Karpas-422 (cell line): ENCODE measurements around the gene SOCS7. TPM values are rescaled to one million over a fixed set of nuclear protein-coding genes. Genes with fewer than 3 reads are reported as not detected.

ENCODE experiments used
- DNase-seq: peaks from one replicate; pipeline ENCODE4 v3.0.0-alpha.2; 2015
- H2AFZ ChIP-seq: fragments of 200-600 bp; sonication (generic); 2 replicates; pipeline ENCODE4 v1.6.1; 2014; ENCODE audit warnings: antibody characterized with exemption, low read length, mixed read lengths
- H3K27ac ChIP-seq: fragments of 200-600 bp; sonication (generic); 2 replicates; pipeline ENCODE4 v1.5.1; 2014; ENCODE audit warnings: mild to moderate bottlenecking, low read length, moderate library complexity
- H3K27me3 ChIP-seq: fragments of 200-600 bp; sonication (generic); 2 replicates; pipeline ENCODE4 v1.6.1; 2014; ENCODE audit warnings: low read length, mixed read lengths
- H3K36me3 ChIP-seq: fragments of 200-600 bp; sonication (generic); 2 replicates; pipeline ENCODE4 v1.6.1; 2014; ENCODE audit warnings: low read length, mixed read lengths; ENCODE audit not compliant: insufficient read depth
- H3K4me1 ChIP-seq: fragments of 200-600 bp; sonication (generic); 2 replicates; pipeline ENCODE4 v1.6.1; 2014; ENCODE audit warnings: mild to moderate bottlenecking, low read length, mixed read lengths
- H3K4me2 ChIP-seq: fragments of 200-600 bp; sonication (generic); 2 replicates; pipeline ENCODE4 v1.6.1; 2014; ENCODE audit warnings: low read length, low read depth, mild to moderate bottlenecking; ENCODE audit not compliant: poor library complexity, severe bottlenecking
- H3K4me3 ChIP-seq: fragments of 200-600 bp; sonication (generic); 2 replicates; pipeline ENCODE4 v1.5.1; 2014; ENCODE audit warnings: mild to moderate bottlenecking, antibody characterized with exemption, low read length, mixed read lengths
- H3K79me2 ChIP-seq: fragments of 200-600 bp; sonication (generic); 2 replicates; pipeline ENCODE4 v1.6.1; 2014; ENCODE audit warnings: mild to moderate bottlenecking, low read length, mixed read lengths
- H3K9ac ChIP-seq: fragments of 200-600 bp; sonication (generic); 2 replicates; pipeline ENCODE4 v1.6.0; 2014; ENCODE audit warnings: low read length
- H3K9me2 ChIP-seq: fragments of 200-600 bp; sonication (generic), shearing (Covaris generic); replicated peaks from 2 replicates; pipeline ENCODE4 v1.6.0; 2014; ENCODE audit warnings: mild to moderate bottlenecking, low read length, moderate library complexity; ENCODE audit not compliant: insufficient read depth
- H3K9me3 ChIP-seq: fragments of 300-700, 200-600 bp; sonication (generic); 2 replicates; pipeline ENCODE4 v1.6.1; 2014; ENCODE audit warnings: low read length, mixed read lengths
- H4K20me1 ChIP-seq: fragments of 200-600 bp; sonication (generic); 2 replicates; pipeline ENCODE4 v1.6.1; 2014; ENCODE audit warnings: mild to moderate bottlenecking, antibody characterized with exemption, low read length, low read depth; ENCODE audit not compliant: insufficient read depth
- total RNA-seq: library from RNA; depleted of rRNA; stranded (reverse); fragments of >200 nt; shearing (Covaris generic); gene quantifications from 2 replicates; pipeline ENCODE4 v1.2.3, GENCODE V29; 2014; ENCODE audit warnings: low replicate concordance; rRNA removed

Gene SOCS7, protein sequence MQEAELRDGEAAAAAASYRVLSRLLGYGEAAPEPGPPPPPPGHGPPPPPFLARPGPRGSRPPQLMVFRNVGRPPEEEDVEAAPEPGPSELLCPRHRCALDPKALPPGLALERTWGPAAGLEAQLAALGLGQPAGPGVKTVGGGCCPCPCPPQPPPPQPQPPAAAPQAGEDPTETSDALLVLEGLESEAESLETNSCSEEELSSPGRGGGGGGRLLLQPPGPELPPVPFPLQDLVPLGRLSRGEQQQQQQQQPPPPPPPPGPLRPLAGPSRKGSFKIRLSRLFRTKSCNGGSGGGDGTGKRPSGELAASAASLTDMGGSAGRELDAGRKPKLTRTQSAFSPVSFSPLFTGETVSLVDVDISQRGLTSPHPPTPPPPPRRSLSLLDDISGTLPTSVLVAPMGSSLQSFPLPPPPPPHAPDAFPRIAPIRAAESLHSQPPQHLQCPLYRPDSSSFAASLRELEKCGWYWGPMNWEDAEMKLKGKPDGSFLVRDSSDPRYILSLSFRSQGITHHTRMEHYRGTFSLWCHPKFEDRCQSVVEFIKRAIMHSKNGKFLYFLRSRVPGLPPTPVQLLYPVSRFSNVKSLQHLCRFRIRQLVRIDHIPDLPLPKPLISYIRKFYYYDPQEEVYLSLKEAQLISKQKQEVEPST
- total RNA-seq = 26.5 and 33.8 TPM in 2 replicates

DNA sequence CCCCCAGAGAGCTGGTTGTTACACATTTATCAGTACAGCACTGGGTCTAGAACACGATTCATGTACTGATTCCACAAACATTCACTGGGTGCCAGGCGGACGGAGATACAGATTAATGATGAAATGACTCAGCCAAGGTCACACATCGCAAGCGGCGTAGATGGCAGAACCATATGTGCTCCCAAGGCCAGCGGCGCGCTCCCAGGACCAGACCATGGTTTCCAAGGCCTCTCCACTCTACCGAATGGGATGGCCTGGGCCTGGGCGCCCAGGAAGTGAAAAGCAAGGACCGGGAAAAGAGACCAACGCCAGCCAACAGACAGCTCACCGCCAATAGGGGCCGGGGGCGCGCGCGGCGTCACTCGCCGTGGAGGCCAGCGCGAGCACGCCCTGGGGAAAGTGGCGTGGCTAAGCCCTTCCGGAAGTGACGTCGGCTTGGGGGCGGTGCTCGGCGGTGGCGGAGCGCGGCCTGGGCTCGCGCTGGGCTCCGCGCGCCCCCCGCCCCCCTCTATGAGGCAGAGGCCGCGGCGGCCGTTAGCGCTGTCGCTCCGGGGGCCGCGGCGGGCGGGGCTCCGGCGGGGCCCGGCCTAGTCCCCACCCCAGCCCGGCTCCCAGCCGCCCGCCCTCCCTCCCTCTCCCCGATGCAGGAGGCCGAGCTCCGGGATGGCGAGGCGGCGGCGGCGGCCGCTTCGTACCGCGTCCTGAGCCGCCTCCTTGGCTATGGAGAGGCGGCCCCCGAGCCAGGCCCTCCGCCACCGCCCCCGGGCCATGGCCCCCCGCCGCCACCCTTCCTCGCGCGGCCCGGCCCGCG lies at the start of gene SOCS7:
TSS of gene SOCS7 (plus strand) at position 433 of the 811 bp plus-strand sequence. CDS start at position 642, 209 bp downstream.
- no peaks in the 10 kb centered on the region for H3K9me2 ChIP-seq
- peaks cover 39% of the 10 kb centered on the region for H3K4me1 ChIP-seq
- peak within 1 kb of the TSS; percentile 68 for H3K27ac ChIP-seq
- peak; percentile 98 for DNase-seq
- no peaks in the 10 kb centered on the region for H4K20me1 ChIP-seq
- H3K9me3 ChIP-seq = no peaks in the 10 kb centered on the region
- H3K79me2 ChIP-seq = peaks cover 45% of the 10 kb centered on the region
- H3K27me3 ChIP-seq = no peaks in the 10 kb centered on the region
- peak within 1 kb of the TSS; percentile 92 for H3K4me2 ChIP-seq
- H2AFZ ChIP-seq = peak within 1 kb of the TSS; percentile 86
- no peaks in the 10 kb centered on the region for H3K36me3 ChIP-seq
- peak within 1 kb of the TSS; percentile 86 for H3K4me3 ChIP-seq
- H3K9ac ChIP-seq = peak within 1 kb of the TSS; percentile 89

- no peak overlapping the region for H3K4me2 ChIP-seq
- no peak overlapping the region for H2AFZ ChIP-seq
- H3K36me3 ChIP-seq = peaks cover 15% of the 10 kb centered on the region
- H3K9me3 ChIP-seq = no peaks in the 10 kb centered on the region
- no peaks in the 10 kb centered on the region for H4K20me1 ChIP-seq
- H3K9ac ChIP-seq = no peak overlapping the region
- DNase-seq = no peak
- H3K4me3 ChIP-seq = no peak overlapping the region
- H3K4me1 ChIP-seq = no peaks in the 10 kb centered on the region
- no peak overlapping the region for H3K27ac ChIP-seq
- H3K9me2 ChIP-seq = no peaks in the 10 kb centered on the region
- H3K79me2 ChIP-seq = no peaks in the 10 kb centered on the region
- H3K27me3 ChIP-seq = no peaks in the 10 kb centered on the region
Observed at GRCh38 chr17:38315497-38315896, 36.1 kb upstream of the SOCS7 start.

DNA sequence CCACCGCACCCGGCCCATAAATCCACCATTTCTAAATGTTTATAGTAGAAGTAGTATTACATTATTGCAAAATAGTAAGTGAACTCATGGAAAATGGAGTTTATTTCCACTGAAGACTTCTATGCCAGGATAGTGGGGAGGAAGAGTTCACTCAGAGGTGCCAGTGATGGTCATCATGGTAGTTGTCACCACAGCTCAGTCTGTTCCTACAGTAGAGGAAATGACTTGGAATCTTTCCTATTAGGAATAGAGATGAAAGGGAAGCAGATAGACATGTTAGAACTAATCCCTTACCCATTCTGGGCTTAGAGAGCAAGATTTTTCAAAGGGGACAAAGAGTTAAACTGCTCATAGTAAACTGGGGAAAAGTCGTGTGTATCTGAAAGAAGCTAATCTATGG lies 34.6 kb upstream of the SOCS7 start:
- Histone ChIP-seq H3K79me2 (no peaks in the 10 kb centered on the region), H3K9ac (no peak overlapping the region), H3K4me1 (no peaks in the 10 kb centered on the region), H3K4me3 (no peak overlapping the region), H3K27ac (no peak overlapping the region), H2AFZ (no peak overlapping the region), H4K20me1 (no peaks in the 10 kb centered on the region), H3K9me2 (no peaks in the 10 kb centered on the region), H3K27me3 (no peaks in the 10 kb centered on the region), H3K36me3 (peaks cover 15% of the 10 kb centered on the region), H3K4me2 (no peak overlapping the region), H3K9me3 (no peaks in the 10 kb centered on the region)
- DNase-seq = no peak

DNA sequence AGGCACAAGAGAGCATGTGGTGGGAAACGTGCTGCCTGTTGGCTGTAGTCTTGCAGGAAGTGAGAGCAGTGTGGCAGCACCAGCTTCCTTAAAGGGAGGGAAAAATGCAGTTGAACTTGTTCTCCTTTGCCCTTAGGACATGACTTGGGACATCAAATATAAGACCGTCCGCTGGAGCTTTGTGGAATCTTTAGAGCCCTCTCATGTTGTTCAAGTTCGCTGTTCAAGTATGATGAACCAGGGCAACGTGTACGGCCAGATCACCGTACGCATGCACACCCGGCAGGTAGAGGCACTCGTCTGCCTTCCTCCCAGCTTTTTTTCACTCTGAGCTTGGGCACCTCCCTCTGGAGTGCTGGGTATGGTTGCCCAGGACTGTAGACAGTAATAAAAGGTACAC lies 31.2 kb upstream of the SOCS7 start:
- DNase-seq = no peak
- Histone ChIP-seq H3K36me3 (peaks cover 22% of the 10 kb centered on the region), H3K4me3 (no peak overlapping the region), H3K79me2 (no peaks in the 10 kb centered on the region), H3K9me3 (no peaks in the 10 kb centered on the region), H3K27me3 (no peaks in the 10 kb centered on the region), H3K4me2 (no peak overlapping the region), H3K4me1 (peaks cover 17% of the 10 kb centered on the region), H4K20me1 (no peaks in the 10 kb centered on the region), H3K9me2 (no peaks in the 10 kb centered on the region), H3K9ac (no peak overlapping the region), H2AFZ (no peak overlapping the region), H3K27ac (no peak overlapping the region)

DNA sequence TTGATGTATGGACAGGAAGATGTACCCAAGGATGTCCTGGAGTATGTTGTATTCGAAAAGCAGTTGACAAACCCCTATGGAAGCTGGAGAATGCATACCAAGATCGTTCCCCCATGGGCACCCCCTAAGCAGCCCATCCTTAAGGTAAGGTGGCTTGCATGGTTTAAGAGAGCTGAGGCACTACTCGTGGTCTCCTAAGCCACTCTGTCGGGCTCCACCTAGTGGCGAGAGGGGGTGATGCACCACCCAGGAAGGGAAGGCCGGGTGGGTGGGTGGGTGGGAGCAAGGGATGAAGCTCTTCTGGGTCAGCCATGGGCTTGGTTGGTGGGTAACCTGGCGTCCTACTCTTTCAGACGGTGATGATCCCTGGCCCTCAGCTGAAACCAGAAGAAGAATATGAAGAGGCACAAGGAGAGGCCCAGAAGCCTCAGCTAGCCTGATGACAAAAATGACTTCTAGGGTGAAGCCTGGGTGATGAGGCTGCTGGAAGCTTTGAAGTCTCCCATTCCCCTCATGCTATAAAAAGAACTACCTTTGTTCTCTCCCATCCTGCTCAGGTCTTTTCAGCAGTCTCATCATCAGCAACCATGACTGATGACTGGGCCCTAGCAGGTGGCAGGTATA lies 29.4 kb upstream of the SOCS7 start:
- DNase-seq = peak; percentile 90
- Histone ChIP-seq H3K4me2 (no peak overlapping the region), H3K9ac (no peak overlapping the region), H3K9me2 (no peaks in the 10 kb centered on the region), H2AFZ (no peak overlapping the region), H3K27me3 (no peaks in the 10 kb centered on the region; the same call in 1 of the 2 replicates), H3K4me1 (peaks cover 28% of the 10 kb centered on the region), H3K36me3 (peaks cover 14% of the 10 kb centered on the region; the same call in 1 of the 2 replicates), H3K9me3 (no peaks in the 10 kb centered on the region), H3K79me2 (no peaks in the 10 kb centered on the region), H3K27ac (no peak overlapping the region), H4K20me1 (no peaks in the 10 kb centered on the region), H3K4me3 (no peak overlapping the region)

DNA sequence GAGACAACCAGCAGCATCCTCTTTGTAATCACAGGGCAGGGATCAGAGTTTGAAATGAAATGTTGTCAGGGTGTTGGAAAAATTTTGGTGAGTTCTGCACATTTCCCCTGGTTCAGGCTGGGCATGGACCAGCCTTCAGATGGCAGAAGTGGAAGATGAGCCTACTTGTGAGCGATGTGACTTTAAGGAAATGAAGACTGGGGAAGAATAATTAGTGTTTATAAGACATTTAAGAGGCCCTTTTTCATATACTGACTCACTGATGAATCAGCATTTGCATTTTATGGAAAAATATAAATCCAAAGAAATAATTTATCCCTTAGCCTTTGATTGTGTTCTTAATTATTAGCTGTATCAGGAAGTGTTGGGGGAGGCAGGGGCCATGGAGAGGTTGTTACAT lies 28.7 kb upstream of the SOCS7 start:
- no peaks in the 10 kb centered on the region; the same call in 1 of the 2 replicates for H3K27me3 ChIP-seq

DNA sequence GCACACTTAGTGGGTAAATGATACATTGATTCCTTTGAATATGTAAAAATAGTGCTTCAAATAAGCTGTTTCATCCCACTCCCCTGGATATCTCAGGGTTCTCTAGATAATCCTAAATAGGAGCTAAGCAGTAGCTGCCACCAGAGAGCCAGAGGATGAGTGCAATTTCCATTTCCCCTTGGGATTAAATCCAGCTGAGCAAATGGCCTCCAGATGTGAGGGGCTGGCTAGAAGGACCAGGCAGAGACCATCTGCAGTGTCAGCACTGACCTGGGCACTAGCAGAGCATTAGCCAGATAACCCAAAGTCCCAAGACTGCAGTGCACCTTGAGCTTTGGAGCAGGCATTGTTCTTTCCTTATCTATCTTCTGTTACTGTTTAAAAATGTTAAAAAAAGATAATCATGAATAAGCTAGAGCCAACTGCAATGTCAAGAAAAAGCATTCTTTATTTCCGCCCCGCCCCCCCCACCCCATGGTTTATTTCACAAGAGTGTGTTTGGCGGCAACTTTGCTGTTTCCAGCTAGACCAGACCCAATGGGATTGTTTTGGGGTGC lies 27.4 kb upstream of the SOCS7 start:
- Histone ChIP-seq H3K4me3 (no peak overlapping the region), H3K27me3 (no peaks in the 10 kb centered on the region; the same call in 1 of the 2 replicates), H3K4me2 (no peak overlapping the region), H4K20me1 (no peaks in the 10 kb centered on the region), H2AFZ (no peak overlapping the region), H3K9me3 (no peaks in the 10 kb centered on the region), H3K27ac (no peak overlapping the region), H3K4me1 (peaks cover 28% of the 10 kb centered on the region), H3K79me2 (no peaks in the 10 kb centered on the region), H3K36me3 (peaks cover 14% of the 10 kb centered on the region; the same call in 1 of the 2 replicates), H3K9ac (peak overlapping the region; percentile 44; the same call in 1 of the 2 replicates), H3K9me2 (no peaks in the 10 kb centered on the region)
- no peak for DNase-seq

More for the DNA sequence above, 28.7 kb upstream of the SOCS7 start:
- DNase-seq = no peak
- Histone ChIP-seq H3K9me3 (no peaks in the 10 kb centered on the region), H3K9ac (no peak overlapping the region), H3K4me1 (peaks cover 28% of the 10 kb centered on the region), H4K20me1 (no peaks in the 10 kb centered on the region), H2AFZ (no peak overlapping the region), H3K79me2 (no peaks in the 10 kb centered on the region), H3K4me2 (no peak overlapping the region), H3K27ac (no peak overlapping the region), H3K4me3 (no peak overlapping the region), H3K9me2 (no peaks in the 10 kb centered on the region), H3K36me3 (peaks cover 14% of the 10 kb centered on the region; the same call in 1 of the 2 replicates)
